NT2/D1 (cell line): Measurements from ENCODE around the gene KRTAP2-3.
"Not testable (repeated sequence)": the region's sequence is repeated elsewhere in the genome, so short reads cannot be mapped to it uniquely, and the experiment has no call there.

Experiments used
- DNase-seq: peaks from one replicate; pipeline ENCODE4 v3.0.0-alpha.2; 2011; ENCODE audit warnings: low read depth, low spot score
- H3K27me3 ChIP-seq: 2 replicates; pipeline ENCODE4 v1.6.0; 2011; ENCODE audit warnings: mild to moderate bottlenecking; ENCODE audit not compliant: insufficient read length, insufficient read depth
- H3K36me3 ChIP-seq: 2 replicates; pipeline ENCODE4 v1.6.1; 2011; ENCODE audit warnings: mild to moderate bottlenecking, low read length, mixed read lengths; ENCODE audit not compliant: insufficient read depth, insufficient read length
- H3K4me1 ChIP-seq: 2 replicates; pipeline ENCODE4 v1.5.1; 2011; ENCODE audit not compliant: insufficient read depth, insufficient read length
- H3K4me3 ChIP-seq: 2 replicates; pipeline ENCODE4 v1.5.1; 2011; ENCODE audit warnings: low read depth; ENCODE audit not compliant: insufficient read length
- H3K9ac ChIP-seq: 2 replicates; pipeline ENCODE4 v1.6.0; 2011; ENCODE audit warnings: low read depth; ENCODE audit not compliant: insufficient read length
- H3K9me3 ChIP-seq: 2 replicates; pipeline ENCODE4 v1.5.1; 2011; ENCODE audit warnings: mild to moderate bottlenecking, low read length; ENCODE audit not compliant: insufficient read depth
- SUZ12 ChIP-seq: IDR thresholded peaks from 2 replicates; pipeline ENCODE4 v1.6.1; 2011; ENCODE audit not compliant: insufficient read length, insufficient read depth; ENCODE audit errors: extremely low read depth
- YY1 ChIP-seq: IDR thresholded peaks from 2 replicates; pipeline ENCODE4 v1.6.1; 2011; ENCODE audit not compliant: insufficient read length, insufficient read depth
- ZNF274 ChIP-seq: IDR thresholded peaks from 2 replicates; pipeline ENCODE4 v1.6.1; 2011; ENCODE audit warnings: mild to moderate bottlenecking, low read depth, low read length

Gene KRTAP2-3

DNA sequence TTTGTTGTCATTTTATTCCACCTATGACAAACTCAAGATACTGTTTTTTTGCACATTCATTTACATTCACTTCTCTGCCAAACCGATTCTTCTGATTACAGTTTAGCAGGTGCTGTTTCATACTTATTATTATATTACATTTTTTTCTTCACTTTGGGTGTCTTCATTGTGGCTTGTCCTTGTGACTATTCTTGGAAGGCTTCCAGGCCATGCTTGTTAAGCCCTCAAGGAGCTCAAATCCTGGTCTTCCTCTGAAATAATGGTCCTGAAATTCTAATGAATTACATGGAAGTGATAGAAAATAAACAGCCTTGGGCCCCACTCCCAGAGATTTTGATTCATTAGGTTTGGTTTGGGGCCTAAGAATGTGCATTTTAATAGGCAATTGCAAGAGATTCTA, 4.4 kb upstream of the KRTAP2-3 start:
- H3K4me3 ChIP-seq = no peak overlapping the region
- H3K9ac ChIP-seq = no peak overlapping the region
- no peaks in the 10 kb centered on the region for H3K4me1 ChIP-seq
- DNase-seq = no peak
- TF ChIP-seq SUZ12 = no peak
- no peak for TF ChIP-seq YY1
- TF ChIP-seq ZNF274 = no peak
- H3K27me3 ChIP-seq = no peaks in the 10 kb centered on the region
- H3K36me3 ChIP-seq = no peaks in the 10 kb centered on the region
- no peaks in the 10 kb centered on the region for H3K9me3 ChIP-seq

DNA sequence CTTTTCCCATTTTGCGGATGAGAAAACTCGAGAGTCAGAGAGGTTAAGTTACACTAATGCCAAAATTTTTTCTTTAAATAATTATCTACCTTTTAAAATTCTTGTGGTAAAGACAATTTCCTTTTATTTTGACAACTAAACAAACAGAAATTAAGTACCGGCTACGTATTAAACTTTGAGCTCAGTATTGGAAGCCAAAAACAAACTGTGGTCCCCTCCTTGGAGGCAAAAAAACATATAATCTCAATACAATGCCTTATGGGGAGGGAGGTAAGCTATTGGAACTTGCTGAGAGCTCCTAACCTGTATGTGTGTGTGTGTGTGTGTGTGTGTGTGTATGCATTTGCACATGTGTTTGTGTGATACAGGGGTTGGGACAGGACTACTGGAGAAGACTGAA, 3.5 kb upstream of the KRTAP2-3 start:
- Histone ChIP-seq H3K27me3 (no peaks in the 10 kb centered on the region), H3K36me3 (no peaks in the 10 kb centered on the region), H3K9ac (no peak overlapping the region), H3K4me1 (no peaks in the 10 kb centered on the region), H3K4me3 (no peak overlapping the region), H3K9me3 (no peaks in the 10 kb centered on the region)
- no peak for DNase-seq
- TF ChIP-seq YY1 (no peak), SUZ12 (no peak), ZNF274 (no peak)

DNA sequence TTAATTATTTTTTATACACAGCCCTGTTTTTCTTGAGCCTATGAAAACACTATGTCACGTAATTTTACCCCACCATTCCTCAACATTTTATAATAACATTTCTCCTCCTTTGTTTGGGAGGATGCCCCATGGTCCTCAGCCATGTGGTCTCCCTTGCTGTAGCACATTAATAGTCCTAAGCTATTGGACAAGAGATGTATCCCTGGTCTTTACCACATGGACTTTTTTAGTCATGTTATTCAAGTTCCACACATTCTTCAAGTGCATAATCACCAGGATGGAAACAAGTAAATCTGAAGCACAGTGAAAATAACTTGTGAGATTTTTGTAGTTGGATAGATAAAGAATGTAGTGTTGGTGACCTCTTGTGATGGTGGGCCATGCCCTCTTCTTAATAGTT, 2.0 kb upstream of the KRTAP2-3 start:
- H3K27me3 ChIP-seq = no peaks in the 10 kb centered on the region
- no peaks in the 10 kb centered on the region for H3K36me3 ChIP-seq
- DNase-seq = no peak
- TF ChIP-seq SUZ12 = no peak
- TF ChIP-seq ZNF274 = no peak
- TF ChIP-seq YY1 = no peak
- no peak overlapping the region for H3K4me3 ChIP-seq
- H3K9ac ChIP-seq = no peak overlapping the region
- no peaks in the 10 kb centered on the region for H3K9me3 ChIP-seq
- H3K4me1 ChIP-seq = no peaks in the 10 kb centered on the region

DNA sequence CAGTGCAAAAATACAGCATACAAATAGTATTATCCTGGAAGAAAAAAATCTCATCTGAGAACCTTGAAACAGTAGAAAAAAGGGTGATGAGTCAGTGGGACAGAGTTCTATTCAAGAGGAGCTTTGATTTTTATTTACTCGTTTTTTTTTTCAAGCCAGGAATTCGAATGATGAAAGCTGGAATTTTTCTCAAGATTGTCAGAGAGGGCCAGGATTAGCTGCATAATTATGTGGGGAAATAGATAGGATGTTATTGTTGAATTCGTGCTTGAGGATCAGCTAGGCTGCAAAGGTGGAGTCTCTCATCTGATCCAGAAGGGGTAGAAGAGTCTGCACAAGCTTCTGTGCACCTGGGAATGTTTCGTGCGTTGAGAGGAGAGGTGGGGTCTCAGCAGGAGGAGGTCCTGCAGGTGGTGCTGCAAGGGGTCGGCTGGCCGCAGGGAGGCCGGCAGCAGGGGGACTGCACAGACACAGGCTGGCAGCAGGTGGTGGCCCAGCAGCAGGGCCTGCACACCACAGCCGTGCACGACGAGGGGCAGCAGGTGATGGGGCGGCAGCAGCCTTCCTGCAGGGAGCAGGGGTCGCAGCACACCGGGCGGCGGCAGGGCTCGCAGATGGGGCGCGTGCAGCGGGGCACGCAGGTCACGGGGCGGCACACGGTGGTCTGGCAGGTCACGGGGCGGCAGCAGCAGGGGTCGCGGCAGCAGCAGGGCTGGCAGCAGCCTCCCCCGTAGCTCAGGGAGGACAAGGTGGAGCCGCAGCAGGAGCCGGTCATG, 450 bp downstream of the KRTAP2-3 start:
- not testable (repeated sequence) for DNase-seq, H3K9me3 ChIP-seq, H3K9ac ChIP-seq, H3K27me3 ChIP-seq, H3K4me1 ChIP-seq, H3K4me3 ChIP-seq, H3K36me3 ChIP-seq

DNA sequence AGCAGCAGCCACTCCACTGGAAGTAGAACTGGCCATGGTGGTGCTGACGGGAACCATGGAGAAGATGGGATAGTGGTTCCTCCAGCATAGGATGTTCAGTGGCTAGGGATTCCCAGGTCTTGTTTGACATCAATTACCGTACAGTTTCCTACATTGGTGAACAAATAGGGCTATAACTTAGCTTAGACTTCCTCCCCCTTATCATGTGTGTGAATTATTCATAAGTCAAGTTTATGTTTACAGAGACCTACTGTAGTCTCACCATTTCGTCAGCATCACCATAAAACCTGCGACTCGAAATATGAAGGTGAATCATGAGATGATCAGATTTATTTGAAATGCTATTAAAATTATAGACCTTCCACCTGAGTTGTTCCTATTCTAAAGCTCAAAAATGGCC, 1.2 kb downstream of the KRTAP2-3 start:
- Histone ChIP-seq H3K36me3 (no peaks in the 10 kb centered on the region), H3K9me3 (no peaks in the 10 kb centered on the region), H3K27me3 (no peaks in the 10 kb centered on the region), H3K4me1 (no peaks in the 10 kb centered on the region), H3K4me3 (no peak overlapping the region), H3K9ac (no peak overlapping the region)
- TF ChIP-seq ZNF274 = no peak
- TF ChIP-seq SUZ12 = no peak
- no peak for DNase-seq

DNA sequence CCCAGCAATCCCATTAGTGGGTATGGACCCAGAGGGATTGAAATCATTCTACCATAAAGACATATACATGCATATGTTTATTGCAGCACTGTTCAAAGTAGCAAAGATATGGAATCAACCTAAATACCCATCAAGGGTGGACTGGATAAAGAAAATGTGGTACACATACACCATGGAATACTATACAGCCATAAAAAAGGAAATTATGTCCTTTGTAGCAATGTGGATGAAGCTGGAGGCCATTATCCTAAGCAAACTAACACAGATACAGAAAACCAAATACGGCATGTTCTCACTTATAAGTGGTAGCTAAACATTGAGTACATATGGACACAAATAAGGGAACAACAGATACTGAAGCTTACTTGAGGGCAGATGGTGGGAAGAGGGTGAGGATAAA, 2.4 kb downstream of the KRTAP2-3 start:
- Histone ChIP-seq H3K9me3 (no peaks in the 10 kb centered on the region), H3K36me3 (no peaks in the 10 kb centered on the region), H3K9ac (no peak overlapping the region), H3K4me1 (no peaks in the 10 kb centered on the region), H3K4me3 (no peak overlapping the region), H3K27me3 (no peaks in the 10 kb centered on the region)
- no peak for DNase-seq
- TF ChIP-seq ZNF274 (no peak), YY1 (no peak), SUZ12 (no peak)

DNA sequence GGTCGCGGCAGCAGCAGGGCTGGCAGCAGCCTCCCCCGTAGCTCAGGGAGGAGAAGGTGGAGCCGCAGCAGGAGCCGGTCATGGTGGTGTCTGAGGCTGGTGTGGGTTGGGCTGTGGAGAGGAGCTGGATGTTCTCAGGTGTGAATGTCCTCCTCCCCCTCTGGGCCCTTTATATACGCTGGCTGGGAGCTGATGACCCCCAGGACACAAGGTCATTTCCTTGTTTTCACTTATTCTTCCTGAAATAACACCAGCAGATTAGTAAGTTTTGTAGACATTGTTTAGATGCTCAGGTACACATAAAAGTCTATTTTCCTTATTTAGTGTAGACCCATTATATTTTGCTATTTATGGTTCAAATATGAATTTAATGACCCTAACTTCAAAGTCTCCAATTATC, 4.8 kb downstream of the KRTAP2-3 start, which contains the start of gene KRTAP2-2:
Gene KRTAP2-2 (minus strand): TSS at position 101 of the 400 bp plus-strand sequence. CDS start 19 bp downstream, at position 82.
- not testable (repeated sequence) for H3K9me3 ChIP-seq, H3K4me1 ChIP-seq, DNase-seq, H3K9ac ChIP-seq, H3K27me3 ChIP-seq, H3K36me3 ChIP-seq, H3K4me3 ChIP-seq

DNA sequence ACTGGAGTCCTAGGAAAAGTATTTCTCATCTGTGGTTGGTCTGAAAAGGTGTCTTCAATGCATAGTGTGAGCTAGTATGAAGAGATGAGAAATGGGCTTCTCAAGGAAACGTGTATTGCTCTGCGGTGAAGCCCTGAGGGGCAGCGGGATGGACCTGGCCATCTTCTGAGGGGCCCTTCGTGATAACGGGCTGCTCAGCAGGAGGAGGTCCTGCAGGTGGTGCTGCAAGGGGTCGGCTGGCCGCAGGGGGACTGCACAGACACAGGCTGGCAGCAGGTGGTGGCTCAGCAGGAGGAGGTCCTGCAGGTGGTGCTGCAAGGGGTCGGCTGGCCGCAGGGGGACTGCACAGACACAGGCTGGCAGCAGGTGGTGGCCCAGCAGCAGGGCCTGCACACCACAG, 5.4 kb downstream of the KRTAP2-3 start:
- not testable (repeated sequence) for H3K9me3 ChIP-seq, DNase-seq, H3K4me3 ChIP-seq, H3K27me3 ChIP-seq, H3K4me1 ChIP-seq, H3K9ac ChIP-seq, H3K36me3 ChIP-seq
